ENCODE measurements around the gene SLC17A9. TPM values are rescaled to one million over a fixed set of nuclear protein-coding genes. Genes with fewer than 3 reads are reported as not detected.
A peak's percentile ranks its signal among the peaks of the same experiment; 100 is the strongest.
"Not testable (repeated sequence)": the region's sequence is repeated elsewhere in the genome, so short reads cannot be mapped to it uniquely, and the experiment has no call there.

The SLC17A9 gene
- total RNA-seq, 2 donors from 2014 or later = 9.9 to 16.3 TPM

DNA sequence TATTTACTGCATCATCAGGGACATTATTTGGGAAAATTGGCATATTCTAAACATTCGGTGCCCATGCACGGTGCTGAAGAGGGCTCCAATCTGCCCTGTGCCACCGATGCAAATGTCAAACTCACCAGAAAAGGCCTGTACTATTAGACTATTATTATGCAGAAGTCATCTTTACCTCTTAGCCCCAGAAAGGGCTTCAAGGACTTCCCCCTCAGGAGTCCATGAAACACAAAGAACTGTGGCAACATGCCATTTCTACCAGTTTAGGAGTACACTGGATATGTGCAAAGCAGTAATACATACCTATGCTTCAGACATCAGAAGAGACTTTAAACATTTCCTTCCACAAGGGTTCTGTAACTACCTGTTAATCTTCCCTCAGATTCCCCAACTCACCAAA lies 34.8 kb upstream of the SLC17A9 start:
- intact Hi-C loops (cut with DNase I) = no loop called here
- DNase-seq (ENCODE audit: low spot score) = peak; percentile 8

DNA sequence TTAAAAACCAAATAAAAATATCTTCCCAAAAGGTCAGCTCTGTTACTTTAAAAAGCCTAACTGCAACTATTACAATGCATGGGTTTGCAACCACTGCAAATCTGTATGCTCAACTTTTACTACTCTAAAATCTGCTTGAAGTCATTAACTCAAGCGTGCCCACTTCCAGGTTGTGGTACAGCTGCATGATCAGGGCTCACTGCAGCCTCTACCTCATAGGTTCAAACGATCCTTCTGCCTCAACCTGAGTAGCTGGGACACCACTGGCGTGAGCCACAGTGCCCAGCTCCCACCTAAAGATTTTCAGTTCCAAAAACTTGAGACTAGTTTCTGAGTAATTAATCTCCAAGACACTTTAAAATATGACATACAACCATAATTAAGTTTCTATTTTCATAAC lies 34.4 kb upstream of the SLC17A9 start:
- intact Hi-C loops (cut with DNase I) = no loop called here
- DNase-seq (ENCODE audit: low spot score) = no peak

DNA sequence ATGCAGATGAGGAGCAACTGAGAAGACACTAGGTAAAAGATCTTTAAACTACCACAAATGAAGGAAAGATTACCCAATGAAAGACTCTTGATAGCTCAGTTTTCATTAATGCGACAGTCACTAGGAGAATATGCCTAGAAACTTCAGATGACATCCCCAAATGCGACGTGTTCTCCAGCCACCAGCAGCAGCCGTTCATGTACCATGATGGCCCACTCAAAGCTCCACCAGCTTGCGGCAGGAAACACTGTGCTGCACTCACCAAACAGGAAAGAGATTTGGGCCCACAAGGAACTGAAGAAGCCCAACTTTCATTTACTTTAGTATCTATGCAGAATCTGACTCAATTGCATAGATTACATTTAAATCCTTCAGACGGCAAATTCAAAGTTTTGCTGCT lies 33.7 kb upstream of the SLC17A9 start:
- intact Hi-C loops (cut with DNase I) = no loop called here

DNA sequence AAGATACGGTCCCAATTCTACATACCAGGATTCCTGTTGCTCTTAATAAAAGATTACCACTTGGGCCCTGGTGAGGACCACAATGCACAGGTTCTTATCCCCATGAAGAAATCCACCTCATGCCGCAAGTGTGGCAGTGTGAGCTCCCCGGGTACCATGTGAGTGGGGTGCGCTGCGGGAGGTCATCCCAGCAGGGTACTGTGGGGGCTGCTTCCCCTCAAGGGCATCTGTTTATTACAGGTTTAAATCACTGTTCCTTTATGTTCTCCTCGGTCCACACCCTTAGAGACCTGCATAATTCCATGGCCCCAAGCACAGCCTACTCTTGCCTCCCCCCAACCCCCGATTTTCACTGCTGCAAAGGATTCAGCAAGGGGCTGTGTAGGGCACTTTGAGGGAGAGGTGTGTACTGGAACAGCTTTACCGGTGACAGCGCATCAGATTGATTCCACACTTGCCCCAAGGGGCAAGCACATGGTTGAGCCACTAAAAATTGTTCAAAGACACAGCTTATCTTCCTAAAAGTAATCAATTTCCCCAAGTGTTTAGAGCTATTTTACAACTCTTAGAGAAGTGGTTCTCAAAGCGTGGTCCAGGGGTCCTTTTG lies 32.4 kb upstream of the SLC17A9 start:
- intact Hi-C loops (cut with DNase I) = no loop called here
- DNase-seq (ENCODE audit: low spot score) = peak; percentile 15

More for the DNA sequence above, 33.7 kb upstream of the SLC17A9 start:
- DNase-seq (ENCODE audit: low spot score) = no peak

DNA sequence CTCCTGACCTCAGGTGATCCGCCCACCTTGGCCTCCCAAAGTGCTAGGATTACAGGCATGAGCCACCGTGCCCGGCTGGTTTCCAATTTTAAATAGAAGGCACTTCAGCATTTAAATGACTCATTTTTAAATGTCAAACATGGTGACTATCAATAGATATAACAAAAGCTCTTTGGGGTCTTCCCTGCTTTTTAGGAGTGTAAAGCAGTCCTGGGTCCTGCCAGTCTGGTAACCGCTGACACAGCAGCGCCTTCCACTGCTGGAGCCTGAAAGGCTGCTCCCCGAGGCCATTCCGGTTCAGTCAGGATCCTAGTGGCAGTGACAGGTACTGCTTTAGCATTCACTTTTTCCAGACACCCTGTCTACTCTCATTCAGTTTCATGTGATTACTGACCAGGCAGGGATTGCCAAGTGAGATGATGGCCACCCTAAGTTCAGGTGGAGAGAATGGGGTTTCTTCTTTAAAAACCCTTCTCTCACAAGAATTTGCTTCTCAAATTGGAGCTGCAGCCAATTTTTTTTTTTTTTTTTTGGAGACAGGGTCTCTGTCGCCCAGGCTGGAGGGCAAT lies 31.3 kb upstream of the SLC17A9 start:
- DNase-seq (ENCODE audit: low spot score) = no peak
- intact Hi-C loops (cut with DNase I) = no loop called here

DNA sequence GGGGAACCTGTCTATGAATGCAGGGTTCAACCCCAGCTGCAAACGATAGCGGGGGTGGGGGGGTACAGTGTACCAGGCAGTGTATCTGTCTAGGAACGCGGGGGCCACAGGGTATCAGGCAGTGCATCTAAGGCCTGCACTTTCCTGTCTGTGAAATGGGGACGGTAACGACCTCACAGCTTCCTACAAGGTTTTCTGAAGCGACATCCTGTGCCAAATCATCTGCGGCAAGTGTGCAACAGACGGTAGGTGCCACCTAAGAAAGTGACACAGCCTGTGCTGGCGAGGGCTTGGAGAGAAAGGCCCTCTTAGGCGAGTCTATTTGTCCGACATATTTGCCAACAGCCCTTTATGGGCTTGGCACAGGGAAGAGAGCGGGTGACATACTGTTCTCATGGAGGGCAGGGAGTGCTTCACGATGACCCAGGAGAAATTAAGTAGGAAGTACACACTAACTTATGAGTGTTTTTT lies 30.0 kb upstream of the SLC17A9 start:
- no peak for DNase-seq (ENCODE audit: low spot score)
- intact Hi-C loops (cut with DNase I) = no loop called here

DNA sequence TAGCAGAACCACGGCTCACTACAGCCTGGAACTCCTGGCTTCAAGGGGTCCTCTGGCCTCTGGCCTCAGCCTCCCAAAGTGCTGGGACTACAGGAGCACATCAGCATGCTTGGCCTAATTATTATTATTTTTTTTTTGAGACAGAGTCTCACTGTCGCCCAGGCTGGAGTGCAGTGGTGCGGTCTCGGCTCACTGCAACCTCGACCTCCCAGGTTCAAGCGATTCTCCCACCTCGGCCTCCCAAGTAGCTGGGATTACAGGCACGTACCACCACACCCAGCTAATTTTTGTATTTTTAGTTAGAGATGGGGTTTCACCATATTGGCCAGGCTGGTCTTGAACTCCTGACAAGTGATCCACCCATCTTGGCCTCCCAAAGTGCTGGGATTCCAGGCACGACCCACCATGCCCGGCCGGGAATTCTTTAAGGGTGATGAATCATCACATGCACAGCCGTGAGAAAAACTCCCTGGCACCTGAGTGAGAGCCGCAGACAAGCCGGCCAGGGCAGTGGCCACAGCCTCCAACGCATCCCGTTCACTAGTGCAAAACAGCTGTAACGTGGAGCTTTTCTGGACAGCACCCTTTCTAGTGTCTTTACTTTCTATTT lies 29.3 kb upstream of the SLC17A9 start:
- DNase-seq (ENCODE audit: low spot score); intact Hi-C loops (cut with DNase I): not testable (repeated sequence)

DNA sequence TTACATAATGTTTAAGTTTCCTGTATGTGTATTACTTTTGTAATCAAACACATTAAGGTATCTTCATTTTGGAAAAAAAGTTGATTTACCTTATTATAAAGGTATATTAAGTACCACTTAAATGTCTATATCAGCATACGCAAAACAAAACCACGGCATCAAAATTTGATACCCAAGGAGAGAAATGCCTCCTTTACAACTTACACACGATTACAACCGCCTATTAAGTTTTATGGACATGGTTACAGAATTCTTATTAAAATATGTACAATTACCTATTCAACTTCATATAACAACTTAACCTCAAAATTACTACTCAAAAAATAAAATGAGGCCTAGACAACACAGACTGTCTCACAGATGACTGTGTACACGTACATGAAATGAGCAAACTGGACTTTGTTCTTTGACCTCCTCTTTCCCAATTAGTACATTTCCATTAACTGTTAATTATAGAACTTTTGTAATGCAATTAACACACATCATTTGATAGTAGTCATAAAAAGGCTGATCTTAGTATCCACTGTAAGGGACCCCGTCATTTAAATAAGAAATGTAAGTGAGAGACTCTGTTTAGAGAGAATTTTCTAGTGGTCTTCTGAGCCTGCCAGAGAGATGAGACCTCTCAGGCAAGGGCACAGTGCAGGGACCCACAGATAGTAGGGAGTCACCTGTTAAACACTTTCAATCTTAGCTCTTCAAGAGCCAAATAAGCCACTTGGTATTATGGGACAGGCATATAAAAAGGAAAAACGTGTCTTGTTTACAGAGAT lies 28.7 kb upstream of the SLC17A9 start:
- intact Hi-C loops (cut with DNase I) = no loop called here
- no peak for DNase-seq (ENCODE audit: low spot score)

DNA sequence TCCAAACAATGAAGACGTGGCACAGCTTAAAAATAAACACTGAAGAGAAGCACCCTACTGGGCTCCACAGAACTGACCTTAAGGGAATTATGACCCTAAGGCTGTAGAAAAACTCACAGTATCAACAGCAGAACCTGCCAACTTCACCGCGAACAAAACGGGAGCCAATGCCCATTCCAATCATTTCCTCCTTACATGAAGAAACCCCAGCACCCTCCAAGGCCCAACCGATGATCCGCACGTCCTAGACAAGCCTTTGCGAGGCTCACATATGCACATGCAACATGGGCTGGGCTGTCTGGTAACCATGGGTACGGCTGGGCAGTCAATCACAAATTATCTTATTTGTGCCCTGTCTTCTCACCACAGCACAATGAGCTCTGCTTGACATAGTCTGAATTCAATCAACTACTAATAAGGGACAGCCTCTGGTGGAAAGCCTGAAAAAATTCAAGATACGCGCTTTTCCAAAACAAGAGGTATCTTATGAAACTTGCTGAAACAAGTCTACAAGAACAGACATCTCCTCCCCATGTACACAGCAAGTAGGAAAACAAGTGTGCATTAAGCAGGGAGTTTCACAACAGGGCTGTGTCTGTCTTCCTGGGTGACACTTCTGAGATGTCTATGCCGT lies 27.9 kb upstream of the SLC17A9 start:
- no peak for DNase-seq (ENCODE audit: low spot score)
- intact Hi-C loops (cut with DNase I) = no loop called here

DNA sequence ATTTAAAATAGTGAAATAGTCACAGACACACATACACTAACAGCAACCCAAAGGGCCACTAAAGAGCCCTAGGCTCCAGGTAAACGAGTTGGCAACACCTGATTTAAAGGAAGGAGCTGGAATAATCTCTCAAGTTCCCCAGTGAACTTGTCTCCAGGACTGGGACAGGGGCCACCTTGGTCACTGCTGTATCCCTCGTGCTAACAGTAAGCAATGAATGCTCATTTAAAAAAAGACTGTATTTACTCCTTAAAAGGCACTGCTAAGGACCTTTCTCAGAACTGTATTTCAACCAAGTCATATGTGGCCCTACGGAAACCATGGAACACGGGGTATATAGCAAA lies 27.5 kb upstream of the SLC17A9 start:
- intact Hi-C loops (cut with DNase I) = no loop called here

DNA sequence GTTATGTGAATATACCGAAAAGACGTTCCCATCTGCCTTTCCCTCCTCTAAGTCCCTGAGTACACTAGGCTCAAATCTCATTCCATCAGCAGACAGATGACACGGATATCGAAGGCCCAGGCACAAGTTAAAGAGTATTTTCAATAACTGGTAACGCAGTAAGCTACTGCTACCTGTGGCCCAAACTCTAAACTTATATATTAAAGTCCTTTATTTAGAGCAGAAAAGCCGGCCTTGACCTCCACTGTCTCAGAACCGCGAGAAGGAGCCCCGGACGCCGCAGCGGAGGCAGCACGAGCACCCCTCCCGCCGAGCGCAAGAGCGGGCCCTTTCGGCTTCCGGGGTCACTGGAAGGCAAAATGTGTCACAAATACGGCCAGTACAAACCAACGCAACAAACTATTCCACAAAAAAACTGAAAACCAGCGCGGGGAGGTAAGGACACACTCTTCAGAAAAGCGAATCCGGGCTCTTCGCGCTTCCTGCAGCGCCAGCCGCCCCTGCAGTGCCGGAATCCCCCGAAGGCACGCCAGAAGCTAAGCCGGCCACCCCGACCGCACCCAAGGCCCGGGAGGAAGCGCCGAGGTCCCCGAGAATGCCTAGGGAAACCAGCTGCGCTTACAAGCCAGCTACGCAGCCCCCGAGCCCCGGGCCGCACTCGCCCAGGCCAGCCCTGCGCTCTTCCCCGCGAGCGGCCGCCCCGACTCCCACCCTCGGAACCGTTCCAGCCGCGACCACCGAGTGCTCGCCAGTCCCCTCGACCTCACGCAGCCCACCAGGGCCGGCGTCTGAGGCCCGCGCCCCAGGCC lies 26.9 kb upstream of the SLC17A9 start:
- intact Hi-C loops (cut with DNase I) = no loop called here
- no peak for DNase-seq (ENCODE audit: low spot score)

More for the DNA sequence above, 27.5 kb upstream of the SLC17A9 start:
- DNase-seq (ENCODE audit: low spot score) = no peak

DNA sequence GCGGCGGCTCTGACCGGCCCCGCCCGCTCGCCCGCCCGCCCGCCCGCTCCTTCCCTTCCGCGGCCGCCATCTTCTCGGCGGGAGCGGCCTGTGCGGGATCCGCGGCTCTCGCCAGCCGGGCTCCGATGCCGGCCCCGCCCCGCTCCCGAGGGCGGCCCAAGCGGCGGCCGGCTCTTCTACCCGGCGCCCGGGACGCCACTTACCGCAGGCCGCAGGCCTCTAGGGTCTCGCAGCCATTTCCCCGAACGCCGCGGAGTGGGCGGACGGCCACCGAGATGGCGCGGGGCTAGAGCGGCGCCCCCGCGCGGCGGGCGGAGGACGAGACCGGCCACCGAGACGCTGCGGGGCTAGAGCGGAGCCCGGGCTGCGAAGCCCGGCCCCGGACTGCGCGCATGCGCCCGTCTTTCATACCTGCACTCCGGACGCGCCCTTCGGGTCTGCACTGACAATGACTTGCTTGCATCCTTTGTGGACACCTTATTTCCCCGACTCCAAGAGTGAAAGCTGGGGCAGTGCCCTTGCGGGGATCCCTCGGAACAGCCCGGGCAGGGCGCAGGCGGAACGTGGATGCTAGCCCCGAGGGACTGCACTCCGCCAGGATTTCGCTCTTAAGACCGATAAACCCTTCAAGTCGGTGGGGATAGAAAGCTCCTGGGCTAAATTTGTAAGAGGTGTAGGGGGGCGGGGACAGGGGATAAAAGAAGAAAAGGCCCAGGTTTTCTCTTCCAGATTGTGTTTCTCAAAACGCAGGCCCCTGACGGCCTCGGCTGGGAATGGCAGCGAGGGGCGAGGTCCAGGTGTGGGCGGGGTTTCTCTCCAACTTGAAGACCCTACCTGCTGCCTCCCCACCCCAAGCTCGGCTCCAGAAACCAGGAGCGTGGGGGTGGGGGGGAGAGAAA lies 26.0 kb upstream of the SLC17A9 start, which contains the start of gene DIDO1:
Gene DIDO1 (minus strand): TSS at position 277 of the 899 bp plus-strand sequence.
- intact Hi-C loops (cut with DNase I) = no loop called here

DNA sequence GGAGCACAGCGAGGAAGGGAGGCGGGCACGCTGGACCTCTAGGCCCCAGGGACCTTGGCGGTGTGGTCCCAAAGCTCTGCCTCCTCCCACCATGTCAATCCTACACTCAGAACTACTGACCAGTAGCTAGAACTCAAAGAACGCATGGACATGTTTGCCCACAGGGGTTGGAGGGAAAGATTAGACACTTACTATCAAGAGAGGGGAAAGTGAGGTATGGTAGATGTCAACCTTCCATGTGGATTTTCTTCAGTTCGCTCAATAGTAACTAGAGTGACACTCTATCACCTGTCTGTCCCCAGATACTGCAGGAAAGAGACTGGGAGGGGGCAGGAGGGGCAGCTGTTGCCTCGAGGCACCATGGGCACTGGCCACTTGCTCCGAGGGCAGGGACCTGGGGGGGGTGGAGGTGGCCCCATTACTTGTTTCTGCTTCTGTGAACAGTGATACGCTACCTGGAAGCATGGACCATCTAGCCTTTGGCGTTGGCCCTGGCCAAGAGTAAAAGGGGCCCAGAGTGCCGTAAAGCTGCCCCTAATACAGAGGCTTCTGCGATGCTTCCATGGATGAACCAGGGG lies 25.3 kb upstream of the SLC17A9 start:
- no peak for DNase-seq (ENCODE audit: low spot score)
- intact Hi-C loops (cut with DNase I) = no loop called here

More for the DNA sequence above, 26.0 kb upstream of the SLC17A9 start, which contains the start of gene DIDO1:
- DNase-seq (ENCODE audit: low spot score) = peak; percentile 95

DNA sequence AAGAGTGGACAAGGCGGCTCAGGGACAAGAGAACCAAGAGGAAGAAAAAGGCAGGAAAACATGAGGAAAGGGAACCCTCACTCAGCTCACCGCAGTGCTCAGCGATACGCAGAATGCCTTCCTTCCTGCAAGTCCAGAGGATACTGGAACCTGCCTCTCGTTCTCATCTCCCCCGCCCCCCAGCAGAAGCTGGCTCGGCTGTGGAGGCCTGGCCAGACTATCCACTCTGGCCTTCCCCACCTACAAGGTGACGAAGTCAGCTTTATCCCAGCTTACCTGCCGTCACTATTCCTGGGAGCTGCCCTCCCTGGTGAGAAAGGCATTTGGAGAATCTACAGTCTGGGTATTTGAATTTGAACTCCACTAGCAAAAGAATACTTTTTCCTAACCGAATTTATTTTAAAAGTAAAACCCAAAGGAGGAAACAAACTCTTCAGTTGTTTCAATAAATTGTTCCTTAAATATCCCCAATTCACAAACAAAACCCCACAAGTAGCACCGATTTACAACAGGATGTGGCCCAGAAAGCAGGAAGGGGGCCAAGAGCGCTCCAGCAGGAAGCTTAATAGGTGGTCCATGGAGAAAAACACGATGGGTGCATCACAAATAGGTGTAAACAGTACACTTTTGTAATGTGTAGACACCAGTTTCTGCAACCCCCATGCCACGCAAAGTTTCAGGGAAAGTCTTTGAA lies 24.1 kb upstream of the SLC17A9 start:
- intact Hi-C loops (cut with DNase I) = no loop called here
- no peak for DNase-seq (ENCODE audit: low spot score)

DNA sequence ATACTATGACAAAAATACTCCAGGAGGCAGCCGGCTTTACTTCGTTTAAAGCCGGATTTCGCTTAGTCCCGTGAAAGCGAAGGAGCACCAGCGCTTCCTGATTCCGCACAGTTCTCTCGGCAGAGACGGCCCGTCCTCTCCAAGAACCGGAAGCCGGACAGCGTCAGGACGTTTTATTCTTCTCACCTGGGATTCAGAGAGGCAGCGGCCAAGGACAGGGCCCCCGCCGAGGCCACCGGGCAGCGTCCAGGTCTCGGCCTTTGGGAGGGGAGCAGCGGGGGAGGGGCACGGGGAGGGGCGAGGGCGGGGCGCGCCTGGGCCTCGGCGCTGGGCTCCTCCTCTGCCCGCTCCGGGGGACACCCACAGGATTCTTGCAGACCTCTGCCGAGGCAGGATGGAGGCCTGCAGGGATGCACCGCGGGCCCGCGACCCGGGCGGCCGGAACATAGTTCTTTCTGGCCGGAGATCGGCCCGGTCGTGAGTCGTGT lies 23.4 kb upstream of the SLC17A9 start:
- intact Hi-C loops (cut with DNase I) = no loop called here

DNA sequence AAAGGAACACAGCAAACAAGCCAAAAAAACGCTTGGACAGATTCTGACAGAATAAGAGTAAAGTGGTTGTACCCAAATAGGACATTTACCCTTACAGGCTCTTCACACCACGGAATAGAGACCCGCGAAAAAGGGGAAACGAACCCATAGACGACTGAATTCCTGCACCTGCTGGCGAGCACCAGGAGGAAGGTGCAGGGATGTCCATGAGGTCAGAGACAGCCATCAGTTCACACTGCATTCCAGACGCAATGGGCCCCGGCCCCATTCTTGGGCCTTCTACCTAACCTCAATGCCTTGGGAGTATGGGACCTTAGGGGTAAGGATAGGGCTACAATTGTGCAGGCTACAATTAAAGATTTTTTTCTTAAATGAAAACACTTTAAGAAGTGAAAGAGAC lies 21.0 kb upstream of the SLC17A9 start:
- no peak for DNase-seq (ENCODE audit: low spot score)
- intact Hi-C loops (cut with DNase I) = no loop called here

More for the DNA sequence above, 23.4 kb upstream of the SLC17A9 start:
- no peak for DNase-seq (ENCODE audit: low spot score)

DNA sequence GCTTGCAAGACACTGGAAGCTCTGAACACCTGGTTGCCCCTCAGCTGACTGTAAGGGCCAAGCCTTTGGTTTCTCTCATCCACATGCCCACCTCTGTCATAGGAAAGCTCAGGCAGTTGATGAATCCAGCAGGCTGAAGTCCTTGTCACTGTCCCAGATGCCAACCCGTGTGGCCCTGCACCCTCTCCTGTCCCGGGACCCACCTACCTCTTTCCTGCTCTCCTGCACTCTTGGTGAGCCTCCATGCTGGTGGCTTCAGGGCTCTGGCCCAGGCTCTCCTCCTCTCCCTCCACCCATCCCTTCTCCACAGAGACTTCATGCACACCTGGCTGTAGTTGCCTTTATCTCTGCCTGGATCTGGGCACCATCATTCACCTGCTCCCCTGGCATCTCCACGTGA lies 18.5 kb upstream of the SLC17A9 start:
- intact Hi-C loops (cut with DNase I) = no loop called here
- DNase-seq (ENCODE audit: low spot score) = no peak
